OCI-LY1 (cell line): ENCODE results near the gene DEAF1.
A peak's percentile ranks its signal among the peaks of the same experiment; 100 is the strongest.

Experiments used
- H2AFZ ChIP-seq: fragments of 200-600 bp; sonication (generic), shearing (Covaris generic); 2 replicates; pipeline ENCODE4 v1.6.0; 2014; ENCODE audit warnings: antibody characterized with exemption, mild to moderate bottlenecking, low read length
- H3F3A ChIP-seq: fragments of 200-600 bp; sonication (generic), shearing (Covaris generic); 2 replicates; pipeline ENCODE4 v1.6.0; 2014; ENCODE audit warnings: mild to moderate bottlenecking, antibody characterized with exemption, low read length, moderate library complexity; ENCODE audit not compliant: insufficient read depth
- H3K27ac ChIP-seq: fragments of 200-600 bp; sonication (generic); 2 replicates; pipeline ENCODE4 v1.5.1; 2014; ENCODE audit warnings: low read length, mixed run types, mild to moderate bottlenecking, low read depth; ENCODE audit not compliant: poor library complexity, severe bottlenecking
- H3K27me3 ChIP-seq: fragments of 200-600 bp; sonication (generic); 2 replicates; pipeline ENCODE4 v1.6.0; 2014; ENCODE audit warnings: antibody characterized with exemption, mild to moderate bottlenecking, low read length, moderate library complexity; ENCODE audit not compliant: insufficient read depth
- H3K36me3 ChIP-seq: fragments of 200-600 bp; sonication (generic); 2 replicates; pipeline ENCODE4 v1.6.1; 2014; ENCODE audit warnings: mild to moderate bottlenecking, antibody characterized with exemption, low read length, moderate library complexity, mixed read lengths; ENCODE audit not compliant: insufficient read depth
- H3K4me1 ChIP-seq: fragments of 200-600 bp; sonication (generic); 2 replicates; pipeline ENCODE4 v1.5.1; 2014; ENCODE audit warnings: mild to moderate bottlenecking, low read length, moderate library complexity; ENCODE audit not compliant: insufficient read depth, severe bottlenecking
- H3K4me2 ChIP-seq: fragments of 200-600 bp; sonication (generic), shearing (Covaris generic); 2 replicates; pipeline ENCODE4 v1.6.1; 2014; ENCODE audit warnings: low read length
- H3K4me3 ChIP-seq: fragments of 200-600 bp; sonication (generic); 2 replicates; pipeline ENCODE4 v1.5.1; 2014; ENCODE audit warnings: low read length, low read depth, mild to moderate bottlenecking, mixed read lengths; ENCODE audit not compliant: poor library complexity, severe bottlenecking
- H3K79me2 ChIP-seq: fragments of 200-600 bp; shearing (Covaris generic); 2 replicates; pipeline ENCODE4 v1.6.1; 2016; ENCODE audit warnings: mixed run types, low read length, mixed read lengths; ENCODE audit not compliant: insufficient read depth
- H3K9ac ChIP-seq: fragments of 200-600 bp; sonication (generic), shearing (Covaris generic); 2 replicates; pipeline ENCODE4 v1.6.1; 2014; ENCODE audit warnings: mild to moderate bottlenecking, low read length, mixed read lengths
- H3K9me2 ChIP-seq: fragments of 200-600 bp; sonication (generic), shearing (Covaris generic); 2 replicates; pipeline ENCODE4 v1.6.1; 2014; ENCODE audit warnings: low read depth, mild to moderate bottlenecking, low read length, mixed read lengths
- H3K9me3 ChIP-seq: fragments of 200-600 bp; shearing (Covaris generic); 2 replicates; pipeline ENCODE4 v1.6.1; 2014; ENCODE audit warnings: low read length, mixed read lengths
- H4K20me1 ChIP-seq: fragments of 200-600 bp; sonication (generic), shearing (Covaris generic); 2 replicates; pipeline ENCODE4 v1.6.0; 2016; ENCODE audit warnings: mild to moderate bottlenecking, low read length; ENCODE audit not compliant: insufficient read depth
- EZH2 ChIP-seq: fragments of 200-600 bp; sonication (generic), shearing (Covaris generic); IDR thresholded peaks from 2 replicates; pipeline ENCODE4 v1.8.0; 2017; ENCODE audit warnings: borderline replicate concordance, mixed run types, mild to moderate bottlenecking, antibody characterized with exemption, low read length, moderate library complexity, mixed read lengths
- TF ChIP-seq, protein P1 (sequence below): fragments of 200-600 bp; sonication (generic), shearing (Covaris generic); IDR thresholded peaks from 2 replicates; pipeline ENCODE4 v1.5.1; 2017; ENCODE audit warnings: mild to moderate bottlenecking, antibody characterized with exemption, low read length, moderate library complexity, mixed read lengths

The DEAF1 gene

GRCh38 chr11:601573-602245, 93.3 kb downstream of the DEAF1 start:
- Histone ChIP-seq H4K20me1 (no peaks in the 10 kb centered on the region), H3K36me3 (peaks cover 84% of the 10 kb centered on the region), H3K27me3 (no peaks in the 10 kb centered on the region), H3F3A (no peaks in the 10 kb centered on the region), H3K4me3 (no peak overlapping the region), H3K4me2 (no peak overlapping the region), H3K27ac (no peak overlapping the region), H3K79me2 (no peaks in the 10 kb centered on the region), H2AFZ (no peak overlapping the region), H3K9me3 (no peaks in the 10 kb centered on the region), H3K4me1 (no peaks in the 10 kb centered on the region), H3K9ac (no peak overlapping the region), H3K9me2 (no peaks in the 10 kb centered on the region)
- no peak for TF ChIP-seq EZH2
- TF ChIP-seq, protein P1, sequence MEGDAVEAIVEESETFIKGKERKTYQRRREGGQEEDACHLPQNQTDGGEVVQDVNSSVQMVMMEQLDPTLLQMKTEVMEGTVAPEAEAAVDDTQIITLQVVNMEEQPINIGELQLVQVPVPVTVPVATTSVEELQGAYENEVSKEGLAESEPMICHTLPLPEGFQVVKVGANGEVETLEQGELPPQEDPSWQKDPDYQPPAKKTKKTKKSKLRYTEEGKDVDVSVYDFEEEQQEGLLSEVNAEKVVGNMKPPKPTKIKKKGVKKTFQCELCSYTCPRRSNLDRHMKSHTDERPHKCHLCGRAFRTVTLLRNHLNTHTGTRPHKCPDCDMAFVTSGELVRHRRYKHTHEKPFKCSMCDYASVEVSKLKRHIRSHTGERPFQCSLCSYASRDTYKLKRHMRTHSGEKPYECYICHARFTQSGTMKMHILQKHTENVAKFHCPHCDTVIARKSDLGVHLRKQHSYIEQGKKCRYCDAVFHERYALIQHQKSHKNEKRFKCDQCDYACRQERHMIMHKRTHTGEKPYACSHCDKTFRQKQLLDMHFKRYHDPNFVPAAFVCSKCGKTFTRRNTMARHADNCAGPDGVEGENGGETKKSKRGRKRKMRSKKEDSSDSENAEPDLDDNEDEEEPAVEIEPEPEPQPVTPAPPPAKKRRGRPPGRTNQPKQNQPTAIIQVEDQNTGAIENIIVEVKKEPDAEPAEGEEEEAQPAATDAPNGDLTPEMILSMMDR: no peak

DNA sequence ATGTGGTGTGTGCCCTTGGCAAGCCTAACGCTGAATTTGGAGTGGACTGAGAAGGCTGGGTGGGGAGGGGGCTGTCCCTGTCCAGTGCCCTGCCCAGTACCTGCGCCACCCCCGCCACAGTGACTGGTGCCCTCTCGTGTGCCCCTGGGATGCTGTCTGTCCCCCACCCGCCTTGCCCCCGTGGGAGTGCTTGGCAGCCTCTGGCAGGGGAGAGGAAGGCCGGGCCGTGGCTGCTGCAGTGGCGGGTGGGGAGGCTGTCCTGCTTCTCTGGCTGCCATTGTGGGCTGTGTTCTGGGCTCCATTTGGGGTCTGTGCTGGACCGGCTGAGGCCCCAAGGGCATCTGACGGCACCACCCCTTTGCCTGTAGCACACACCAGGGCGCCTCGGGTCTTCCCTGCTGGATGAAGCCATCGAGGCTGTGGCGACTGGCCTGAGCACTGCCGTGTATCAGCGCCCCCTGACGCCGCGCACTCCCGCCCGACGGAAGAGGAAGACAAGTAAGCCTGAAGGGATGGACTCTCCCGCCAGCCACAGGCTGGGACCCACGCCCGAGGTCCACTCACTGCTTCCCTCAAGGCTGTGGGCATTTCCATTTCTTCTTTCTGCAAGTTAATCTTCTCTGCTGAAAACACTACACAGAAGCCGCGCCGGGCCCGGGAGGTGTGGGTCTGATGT, 96.9 kb downstream of the DEAF1 start:
- Histone ChIP-seq H3K4me2 (no peak overlapping the region), H3F3A (no peaks in the 10 kb centered on the region), H3K27ac (no peak overlapping the region), H3K27me3 (no peaks in the 10 kb centered on the region), H3K9me2 (no peaks in the 10 kb centered on the region), H3K4me1 (no peaks in the 10 kb centered on the region), H3K79me2 (no peaks in the 10 kb centered on the region), H2AFZ (no peak overlapping the region), H3K9ac (no peak overlapping the region), H4K20me1 (no peaks in the 10 kb centered on the region), H3K9me3 (no peaks in the 10 kb centered on the region), H3K36me3 (peaks cover 85% of the 10 kb centered on the region), H3K4me3 (no peak overlapping the region)
- TF ChIP-seq, protein P1: no peak
- no peak for TF ChIP-seq EZH2

GRCh38 chr11:597166-597725, 97.8 kb downstream of the DEAF1 start:
- TF ChIP-seq EZH2: no peak
- TF ChIP-seq, protein P1: peak; percentile 24; the same call in 1 of the 2 replicates
- H3K9me3 ChIP-seq: no peaks in the 10 kb centered on the region
- H4K20me1 ChIP-seq: no peaks in the 10 kb centered on the region
- no peak overlapping the region for H3K27ac ChIP-seq
- H3K4me3 ChIP-seq: no peak overlapping the region
- peaks cover 88% of the 10 kb centered on the region for H3K36me3 ChIP-seq
- no peak overlapping the region for H3K4me2 ChIP-seq
- H3F3A ChIP-seq: no peaks in the 10 kb centered on the region
- no peaks in the 10 kb centered on the region for H3K79me2 ChIP-seq
- no peaks in the 10 kb centered on the region for H3K27me3 ChIP-seq
- no peak overlapping the region for H3K9ac ChIP-seq
- H2AFZ ChIP-seq: no peak overlapping the region
- no peaks in the 10 kb centered on the region for H3K9me2 ChIP-seq
- H3K4me1 ChIP-seq: no peaks in the 10 kb centered on the region
